Measurements from ENCODE around the gene SIRT3. TPM values are rescaled to one million over a fixed set of nuclear protein-coding genes. Genes with fewer than 3 reads are reported as not detected.

SIRT3 gene
- total and polyA plus RNA-seq, 2 donors (not counting 1 experiment from before 2014, with no cell fraction given) = 8.8 to 11.0 TPM

DNA sequence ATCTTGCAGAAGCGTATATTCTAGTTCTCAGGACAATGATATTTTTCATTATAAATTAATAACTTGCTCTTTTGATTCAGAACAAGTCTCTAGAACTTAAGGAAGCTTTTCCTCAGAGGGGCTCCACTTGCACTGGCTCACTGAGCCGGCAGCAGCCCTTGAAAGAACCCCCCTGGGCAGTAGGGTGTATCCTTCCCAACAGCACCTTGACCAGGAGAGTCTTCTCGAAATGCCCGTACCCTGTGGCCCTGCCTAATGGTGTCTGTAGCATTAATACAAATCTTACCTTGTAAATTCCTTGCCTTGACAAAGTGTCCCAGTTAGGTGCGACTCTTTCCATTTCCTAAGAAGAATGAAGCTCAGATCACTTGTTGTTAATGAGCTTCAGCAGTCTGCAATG is 14.1 kb upstream of the SIRT3 start:
- Histone ChIP-seq H3K27ac (ENCODE audit: insufficient read depth, low read length) (no peak overlapping the region), H3K36me3 (ENCODE audit: control insufficient read depth, insufficient read depth, low read length) (peaks cover 30% of the 10 kb centered on the region), H4K20me1 (ENCODE audit: control insufficient read depth, extremely low read depth, insufficient read depth, low read length) (no peaks in the 10 kb centered on the region), H3K4me1 (ENCODE audit: control insufficient read depth, extremely low read depth, insufficient read depth, low read length) (no peaks in the 10 kb centered on the region), H2AFZ (ENCODE audit: low read length) (no peak overlapping the region), H3K79me2 (ENCODE audit: control insufficient read depth, insufficient read depth, low read length) (no peaks in the 10 kb centered on the region), H3K9me3 (ENCODE audit: control insufficient read depth, insufficient read depth, low read depth, low read length) (no peaks in the 10 kb centered on the region), H3K4me3 (replicated peaks in 1 of 4; ENCODE audit: control extremely low read depth in 1 of 4, insufficient read depth in 1 of 4, low read depth in 3 of 4, low read length in 4 of 4) (no peak overlapping the region), H3K9ac (ENCODE audit: insufficient read depth, low read length) (no peak overlapping the region), H3K4me2 (ENCODE audit: extremely low read depth, insufficient read depth, low read length) (no peak overlapping the region), H3K27me3 (ENCODE audit: control insufficient read depth, insufficient read depth, low read length) (no peaks in the 10 kb centered on the region)
- TF ChIP-seq EZH2 (IDR thresholded peaks at IDR 0.05; ENCODE audit: low read length, missing control alignments) = no peak
- DNase-seq (ENCODE audit: low read depth in 2 of 2) = no peak

DNA sequence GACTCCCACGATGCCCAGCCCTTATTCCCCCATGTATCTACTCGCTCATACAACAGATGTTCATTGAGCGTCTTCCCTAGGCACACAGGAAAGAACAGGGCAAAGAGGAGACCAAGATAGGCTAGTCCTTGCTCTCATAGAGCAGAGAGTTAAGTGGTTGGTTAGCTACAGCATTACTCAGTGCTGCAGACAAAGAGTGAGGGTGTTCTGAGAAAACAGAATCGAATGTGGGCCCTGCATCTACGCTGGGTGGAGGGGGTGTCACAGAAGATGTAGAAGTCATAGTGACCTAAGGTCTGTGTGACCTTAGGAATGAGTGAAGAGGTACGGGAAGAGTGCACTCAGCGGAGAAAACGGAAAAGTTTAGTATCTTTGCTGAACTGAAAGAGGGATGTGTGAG is 12.9 kb upstream of the SIRT3 start:
- H3K27me3 ChIP-seq (ENCODE audit: control insufficient read depth, insufficient read depth, low read length) = no peaks in the 10 kb centered on the region

DNA sequence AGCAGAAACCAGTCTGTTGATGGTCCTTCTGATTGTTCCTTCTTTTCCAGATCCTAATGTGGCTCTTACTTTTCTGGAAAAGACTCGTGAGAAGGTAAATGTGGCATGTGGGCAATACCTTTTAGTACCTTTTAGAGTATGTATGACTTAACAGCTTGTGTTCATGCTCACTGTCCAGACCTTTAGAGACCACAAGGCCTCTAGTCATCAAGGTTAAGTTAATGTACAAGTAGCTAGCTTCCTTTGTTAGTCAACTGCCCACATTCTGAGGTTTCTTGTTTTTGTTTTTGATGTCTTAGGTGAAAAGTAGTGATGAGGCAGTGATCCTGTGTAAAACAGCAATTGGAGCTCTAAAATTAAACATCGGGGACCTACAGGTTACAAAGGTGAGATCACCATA is 8.2 kb upstream of the SIRT3 start:
- Histone ChIP-seq H3K27ac (ENCODE audit: insufficient read depth, low read length) (no peak overlapping the region), H3K36me3 (ENCODE audit: control insufficient read depth, insufficient read depth, low read length) (peaks cover 23% of the 10 kb centered on the region), H2AFZ (ENCODE audit: low read length) (no peak overlapping the region)

More for the DNA sequence above, 12.9 kb upstream of the SIRT3 start:
- Histone ChIP-seq H3K9ac (ENCODE audit: insufficient read depth, low read length) (no peak overlapping the region), H3K4me3 (replicated peaks in 1 of 4; ENCODE audit: control extremely low read depth in 1 of 4, insufficient read depth in 1 of 4, low read depth in 3 of 4, low read length in 4 of 4) (no peak overlapping the region), H3K4me2 (ENCODE audit: extremely low read depth, insufficient read depth, low read length) (no peak overlapping the region), H3K79me2 (ENCODE audit: control insufficient read depth, insufficient read depth, low read length) (no peaks in the 10 kb centered on the region), H3K36me3 (ENCODE audit: control insufficient read depth, insufficient read depth, low read length) (peaks cover 33% of the 10 kb centered on the region), H4K20me1 (ENCODE audit: control insufficient read depth, extremely low read depth, insufficient read depth, low read length) (no peaks in the 10 kb centered on the region), H2AFZ (ENCODE audit: low read length) (no peak overlapping the region), H3K27ac (ENCODE audit: insufficient read depth, low read length) (no peak overlapping the region), H3K4me1 (ENCODE audit: control insufficient read depth, extremely low read depth, insufficient read depth, low read length) (no peaks in the 10 kb centered on the region), H3K9me3 (ENCODE audit: control insufficient read depth, insufficient read depth, low read depth, low read length) (no peaks in the 10 kb centered on the region)
- TF ChIP-seq, protein P1, sequence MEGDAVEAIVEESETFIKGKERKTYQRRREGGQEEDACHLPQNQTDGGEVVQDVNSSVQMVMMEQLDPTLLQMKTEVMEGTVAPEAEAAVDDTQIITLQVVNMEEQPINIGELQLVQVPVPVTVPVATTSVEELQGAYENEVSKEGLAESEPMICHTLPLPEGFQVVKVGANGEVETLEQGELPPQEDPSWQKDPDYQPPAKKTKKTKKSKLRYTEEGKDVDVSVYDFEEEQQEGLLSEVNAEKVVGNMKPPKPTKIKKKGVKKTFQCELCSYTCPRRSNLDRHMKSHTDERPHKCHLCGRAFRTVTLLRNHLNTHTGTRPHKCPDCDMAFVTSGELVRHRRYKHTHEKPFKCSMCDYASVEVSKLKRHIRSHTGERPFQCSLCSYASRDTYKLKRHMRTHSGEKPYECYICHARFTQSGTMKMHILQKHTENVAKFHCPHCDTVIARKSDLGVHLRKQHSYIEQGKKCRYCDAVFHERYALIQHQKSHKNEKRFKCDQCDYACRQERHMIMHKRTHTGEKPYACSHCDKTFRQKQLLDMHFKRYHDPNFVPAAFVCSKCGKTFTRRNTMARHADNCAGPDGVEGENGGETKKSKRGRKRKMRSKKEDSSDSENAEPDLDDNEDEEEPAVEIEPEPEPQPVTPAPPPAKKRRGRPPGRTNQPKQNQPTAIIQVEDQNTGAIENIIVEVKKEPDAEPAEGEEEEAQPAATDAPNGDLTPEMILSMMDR (conservative IDR thresholded peaks at IDR 0.05 in 1 of 2, IDR thresholded peaks at IDR 0.05 in 1 of 2; ENCODE audit: low read depth in 1 of 2, low read length in 2 of 2) = no peak
- TF ChIP-seq EZH2 (IDR thresholded peaks at IDR 0.05; ENCODE audit: low read length, missing control alignments) = no peak
- no peak for DNase-seq (ENCODE audit: low read depth in 2 of 2)

More for the DNA sequence above, 8.2 kb upstream of the SIRT3 start:
- DNase-seq (ENCODE audit: low read depth in 2 of 2) = no peak
- no peak overlapping the region for H3K9ac ChIP-seq (ENCODE audit: insufficient read depth, low read length)
- no peaks in the 10 kb centered on the region for H4K20me1 ChIP-seq (ENCODE audit: control insufficient read depth, extremely low read depth, insufficient read depth, low read length)
- no peaks in the 10 kb centered on the region for H3K27me3 ChIP-seq (ENCODE audit: control insufficient read depth, insufficient read depth, low read length)
- no peak overlapping the region for H3K4me2 ChIP-seq (ENCODE audit: extremely low read depth, insufficient read depth, low read length)
- no peaks in the 10 kb centered on the region for H3K9me3 ChIP-seq (ENCODE audit: control insufficient read depth, insufficient read depth, low read depth, low read length)
- H3K79me2 ChIP-seq (ENCODE audit: control insufficient read depth, insufficient read depth, low read length) = peaks cover 14% of the 10 kb centered on the region
- no peaks in the 10 kb centered on the region for H3K4me1 ChIP-seq (ENCODE audit: control insufficient read depth, extremely low read depth, insufficient read depth, low read length)
- TF ChIP-seq, protein P1 (conservative IDR thresholded peaks at IDR 0.05 in 1 of 2, IDR thresholded peaks at IDR 0.05 in 1 of 2; ENCODE audit: low read depth in 1 of 2, low read length in 2 of 2) = no peak
- TF ChIP-seq EZH2 (IDR thresholded peaks at IDR 0.05; ENCODE audit: low read length, missing control alignments) = no peak
- H3K4me3 ChIP-seq (replicated peaks in 1 of 4; ENCODE audit: control extremely low read depth in 1 of 4, insufficient read depth in 1 of 4, low read depth in 3 of 4, low read length in 4 of 4) = no peak overlapping the region
